HepG2 (cell line): Measurements from ENCODE around the gene APOLD1. TPM values are rescaled to one million over a fixed set of nuclear protein-coding genes. Genes with fewer than 3 reads are reported as not detected.

Experiments
- ATAC-seq: fragments of 200-7000 bp; cut with Tn5 transposase; 3 replicates; pipeline ENCODE4 v1.9.1; 2020; ENCODE audit warnings: mild to moderate bottlenecking, moderate library complexity
- BruUV-seq: library from RNA; stranded (reverse); fragments of 400-500 nt; replicated peaks from 2 replicates; lab custom pipeline; 2021; lab: Mats Ljungman, UMichigan
- CTCF ChIA-PET: fragments of 300-600 bp; formaldehyde crosslinking; extraction: SDS; loops from one replicate; lab custom pipeline; 2021; ENCODE audit warnings: low total read pairs, inconsistent platforms, low intra/inter-chr PET ratio; lab: Yijun Ruan, JAX
- POLR2A ChIA-PET: fragments of 350-600 bp; sonication (Branson Sonifier 250); formaldehyde crosslinking; loops from one replicate; lab custom pipeline; 2020; ENCODE audit warnings: antibody characterized with exemption, inconsistent platforms; lab: Yijun Ruan, JAX
- DNase-seq: peaks from one replicate; pipeline ENCODE4 v3.0.0-alpha.2; 2015; ENCODE audit warnings: low spot score
- FAIRE-seq: peaks from 3 replicates; lab custom pipeline; 2011; peaks lifted over from hg19 to GRCh38; lab: Jason Lieb, UNC
- H2AFZ ChIP-seq: one replicate; pipeline ENCODE4 v1.6.1; 2011; ENCODE audit warnings: low read length, inconsistent platforms
- H3K27ac ChIP-seq: fragments of 300-600 bp; 3 replicates; pipeline ENCODE4 v1.8.0; 2011; ENCODE audit warnings: mixed run types, mild to moderate bottlenecking, mixed read lengths, low read length, inconsistent platforms; ENCODE audit not compliant: insufficient read depth; ENCODE audit errors: extremely low read length
- H3K27me3 ChIP-seq, 2 experiments: fragments of 200-600 bp in 1 of 2; 2 replicates in 1 of 2; 3 replicates in 1 of 2; pipeline versions ENCODE4 v1.6.0 to v1.8.0; 2011; ENCODE audit warnings: low read length in 2 of 2, mild to moderate bottlenecking in 2 of 2, moderate library complexity in 2 of 2, inconsistent platforms in 1 of 2; ENCODE audit not compliant: insufficient read depth in 2 of 2, control insufficient read depth in 1 of 2
- H3K36me3 ChIP-seq, 2 experiments: fragments of 200-600 bp in 1 of 2; replicated peaks in 1 of 2; 2 replicates in 1 of 2; 3 replicates in 1 of 2; pipeline versions ENCODE4 v1.5.1 to v1.8.0; 2011; ENCODE audit warnings: low read length in 2 of 2, inconsistent platforms in 1 of 2; ENCODE audit not compliant: insufficient read depth in 2 of 2, control insufficient read depth in 1 of 2
- H3K4me1 ChIP-seq: 2 replicates; pipeline ENCODE4 v1.5.1; 2012; ENCODE audit warnings: low read length, inconsistent platforms; ENCODE audit not compliant: insufficient read depth
- H3K4me2 ChIP-seq: 2 replicates; pipeline ENCODE4 v1.6.0; 2011; ENCODE audit warnings: low read depth, low read length, inconsistent platforms
- H3K4me3 ChIP-seq, 3 experiments: fragments of 200-600 bp in 1 of 3; sonication (generic), shearing (Covaris generic) in 1 of 3; replicated peaks in 1 of 3; 2 replicates each; pipeline ENCODE4 v1.5.1; 2011 to 2016; ENCODE audit warnings: low read length in 3 of 3, inconsistent platforms in 2 of 3, low read depth in 2 of 3, mild to moderate bottlenecking in 2 of 3, control low read depth in 1 of 3, mixed read lengths in 1 of 3; ENCODE audit not compliant: insufficient read depth in 1 of 3
- H3K79me2 ChIP-seq: one replicate; pipeline ENCODE4 v1.6.1; 2011; ENCODE audit warnings: low read length, inconsistent platforms; ENCODE audit not compliant: insufficient read depth
- H3K9ac ChIP-seq: 2 replicates; pipeline ENCODE4 v1.6.0; 2011; ENCODE audit warnings: mild to moderate bottlenecking, low read depth, low read length, inconsistent platforms; ENCODE audit not compliant: insufficient read depth
- H3K9me3 ChIP-seq: 2 replicates; pipeline ENCODE4 v1.5.1; 2012; ENCODE audit warnings: mild to moderate bottlenecking, low read length
- H4K20me1 ChIP-seq: 2 replicates; pipeline ENCODE4 v1.6.0; 2011; ENCODE audit warnings: inconsistent platforms, mild to moderate bottlenecking, low read length, moderate library complexity; ENCODE audit not compliant: insufficient read depth
- CBX5 ChIP-seq: sonication (generic); formaldehyde crosslinking; IDR thresholded peaks from 2 replicates; pipeline ENCODE4 v1.4.0; 2020; ENCODE audit warnings: missing genetic modification reagents, borderline replicate concordance
- FOXC1 ChIP-seq: sonication (generic); formaldehyde crosslinking; IDR thresholded peaks from 2 replicates; pipeline ENCODE4 v1.8.0; 2022; ENCODE audit warnings: mild to moderate bottlenecking, missing genetic modification reagents, borderline replicate concordance
- HNF1A ChIP-seq, 2 experiments: sonication (generic) in 1 of 2; formaldehyde crosslinking in 1 of 2; IDR thresholded peaks; 2 replicates each; pipeline versions ENCODE4 v1.4.0 to v1.6.1; 2016 to 2020; ENCODE audit warnings: borderline replicate concordance in 1 of 2, low read depth in 1 of 2, mild to moderate bottlenecking in 1 of 2, missing genetic modification reagents in 1 of 2
- KDM5B ChIP-seq: sonication (generic); formaldehyde crosslinking; IDR thresholded peaks from 2 replicates; pipeline ENCODE4 v1.4.0; 2020; ENCODE audit warnings: missing genetic modification reagents, mild to moderate bottlenecking, borderline replicate concordance
- MAFG ChIP-seq: sonication (generic); formaldehyde crosslinking; IDR thresholded peaks from 2 replicates; pipeline ENCODE4 v1.5.1; 2020; ENCODE audit warnings: mild to moderate bottlenecking, missing genetic modification reagents
- NFRKB ChIP-seq: fragments of 450-650 bp; IDR thresholded peaks from 2 replicates; pipeline ENCODE4 v1.6.1; 2017
- NFYB ChIP-seq: sonication (generic); formaldehyde crosslinking; IDR thresholded peaks from 2 replicates; pipeline ENCODE4 v1.4.0; 2020; ENCODE audit warnings: missing genetic modification reagents
- SMARCC2 ChIP-seq: fragments of 450-650 bp; IDR thresholded peaks from 2 replicates; pipeline ENCODE4 v1.6.1; 2017; ENCODE audit warnings: antibody characterized with exemption, mild to moderate bottlenecking
- SYNCRIP ChIP-seq: fragments of 200-400 bp; formaldehyde crosslinking; IDR thresholded peaks from 2 replicates; pipeline ENCODE4 v1.6.1; 2018; ENCODE audit warnings: mild to moderate bottlenecking, low read depth, low read length; ENCODE audit not compliant: insufficient read depth
- ZBTB33 ChIP-seq: sonication (generic); formaldehyde crosslinking; IDR thresholded peaks from 2 replicates; pipeline ENCODE4 v1.4.0; 2020; ENCODE audit warnings: missing genetic modification reagents
- ZFAT ChIP-seq: sonication (generic); formaldehyde crosslinking; conservative IDR thresholded peaks from 2 replicates; pipeline ENCODE4 v1.8.1; 2023; ENCODE audit warnings: missing genetic modification reagents, inconsistent platforms
- ZNF30 ChIP-seq: sonication (generic); formaldehyde crosslinking; IDR thresholded peaks from 2 replicates; pipeline ENCODE4 v1.5.0; 2020; ENCODE audit warnings: mild to moderate bottlenecking, missing genetic modification reagents
- ZNF609 ChIP-seq: sonication (generic); formaldehyde crosslinking; IDR thresholded peaks from 2 replicates; pipeline ENCODE4 v1.4.0; 2020; ENCODE audit warnings: mild to moderate bottlenecking, missing genetic modification reagents, borderline replicate concordance
- ZNF616 ChIP-seq: sonication (generic); formaldehyde crosslinking; IDR thresholded peaks from 2 replicates; pipeline ENCODE4 v1.5.0; 2020; ENCODE audit warnings: low read depth, mild to moderate bottlenecking, missing genetic modification reagents
- WGBS: methylation state at CpG from one replicate; pipeline ENCODE4 v1.1.6; 2017; ENCODE audit warnings: low lambda C conversion rate; 5-methylcytosine and 5-hydroxymethylcytosine counted together
- in situ Hi-C: cut with HindIII; loops from 2 replicates; pipeline ENCODE4 v1.10.0; 2017; ENCODE audit warnings: low pct_unique_long_range_greater_than_20kb; ENCODE audit not compliant: extremely low pct_ligation_motif_present
- intact Hi-C: fragments of 100-400 bp; cut with micrococcal nuclease; formaldehyde crosslinking; loops from one replicate; pipeline ENCODE4 v1.10.0; 2022; ENCODE audit not compliant: unreplicated experiment
- polyA plus RNA-seq, 8 experiments: library from polyadenylated mRNA; depleted of rRNA in 3 of 8; stranded (reverse) in 7 of 8; unstranded in 1 of 8; fragments of >200 nt; fragmentation: Illumina TruSeq in 4 of 8; extraction: Trizol in 4 of 8; gene quantifications; 2 replicates each; pipeline versions ENCODE4 v1.2.1 to v1.2.3, GENCODE V29; 2011 to 2016; ENCODE audit warnings: low read depth in 4 of 8, missing spikeins in 1 of 8, mixed read lengths in 1 of 8; ENCODE audit not compliant: insufficient read depth in 1 of 8
- total RNA-seq, 5 experiments: library from RNA; depleted of rRNA; stranded (reverse); fragments of >200 nt; fragmentation: Illumina TruSeq; extraction: Trizol; gene quantifications; 2 replicates each; pipeline ENCODE4 v1.2.3, GENCODE V29; 2016; ENCODE audit warnings: low read depth in 1 of 5

APOLD1 gene
- total and polyA plus RNA-seq, 2 of the 13 experiments (the other 11 are each of a cell fraction or from before 2014, with no cell fraction given) = 0.20 to 0.84 TPM

GRCh38 chr12:12796171-12796570 is 10.7 kb downstream of the APOLD1 start:
- no peak overlapping the region for H3K4me2 ChIP-seq
- DNase-seq (no peak), FAIRE-seq (no peak), ATAC-seq (no peak)
- no peaks in the 10 kb centered on the region for H4K20me1 ChIP-seq
- H3K4me1 ChIP-seq = peaks cover 13% of the 10 kb centered on the region; the same call in 1 of the 2 replicates
- H3K9me3 ChIP-seq = no peaks in the 10 kb centered on the region
- no peak overlapping the region for H3K27ac ChIP-seq
- ChIA-PET CTCF (no interaction called here), POLR2A (no interaction called here)
- no peak overlapping the region for H2AFZ ChIP-seq
- no peaks in the 10 kb centered on the region for H3K36me3 ChIP-seq
- BruUV-seq = no TSS peak
- 7% methylated on average over 3 of the region's 3 CpGs for WGBS
- no peaks in the 10 kb centered on the region for H3K79me2 ChIP-seq
- no peak overlapping the region for H3K9ac ChIP-seq
- in situ Hi-C loops (loop anchor here (25.0 kb wide), 1 partner anchor 416 kb away; no protein-coding TSS in a partner anchor), intact Hi-C loops (no loop called here)
- H3K27me3 ChIP-seq = peaks cover 0 to 17% of the 10 kb centered on the region in 2 experiments; a peak in 1 of 5 replicates
- no peak overlapping the region for H3K4me3 ChIP-seq
- TF ChIP-seq NFYB (no peak), ZNF30 (CRISPR knock-in tag) (no peak), CBX5 (CRISPR knock-in tag) (no peak), KDM5B (CRISPR knock-in tag) (no peak), NFRKB (no peak), FOXC1 (no peak), SMARCC2 (no peak), HNF1A (IDR thresholded peaks at IDR 0.05; ENCODE audit: low read depth) (no peak), HNF1A (CRISPR knock-in tag; IDR thresholded peaks at IDR 0.05; ENCODE audit: borderline replicate concordance) (no peak), ZFAT (CRISPR knock-in tag) (no peak), MAFG (CRISPR knock-in tag) (no peak), ZNF609 (CRISPR knock-in tag) (no peak), SYNCRIP (no peak), ZNF616 (no peak), ZBTB33 (no peak)
